ENCODE data around the gene CARMIL1. TPM values are rescaled to one million over a fixed set of nuclear protein-coding genes. Genes with fewer than 3 reads are reported as not detected.
A peak's percentile ranks its signal among the peaks of the same experiment; 100 is the strongest.

CARMIL1 gene
- total and polyA plus RNA-seq, 8 donors = 5.9 to 9.4 (median 7.8) TPM

GRCh38 chr6:25627001-25627400 is 347.8 kb downstream of the CARMIL1 start:
- H3K4me1 ChIP-seq = peaks cover 5 to 11% (median 6%) of the 10 kb centered on the region in 3 donors
- no peak for FAIRE-seq
- no peaks in the 10 kb centered on the region for H3K36me3 ChIP-seq
- no peaks in the 10 kb centered on the region for H3K27me3 ChIP-seq
- no peak for ATAC-seq
- no peak overlapping the region for H3K27ac ChIP-seq
- DNase-seq = no peak
- H3K4me3 ChIP-seq = no peak overlapping the region
- H3K9me3 ChIP-seq = no peaks in the 10 kb centered on the region
- no peak for TF ChIP-seq CTCF (IDR thresholded peaks at IDR 0.05)
- WGBS, 2 donors = 95 to 100% methylated on average over 3 of the region's 3 CpGs
- intact Hi-C loops (cut with DNase I) = no loop called here

GRCh38 chr6:25628471-25629197 is 349.5 kb downstream of the CARMIL1 start:
- Histone ChIP-seq H3K9me3 (no peaks in the 10 kb centered on the region), H3K27me3 (no peaks in the 10 kb centered on the region), H3K27ac (no peak overlapping the region), H3K4me1 (peaks cover 0 to 2% (median 0%) of the 10 kb centered on the region in 3 donors), H3K4me3 (no peak overlapping the region), H3K36me3 (no peaks in the 10 kb centered on the region)
- WGBS, 2 donors = 82 to 84% methylated on average over 4 of the region's 4 CpGs
- FAIRE-seq (no peak), DNase-seq (no peak), ATAC-seq (peak in 1 of 4 donors; percentile 18)
- TF ChIP-seq CTCF (IDR thresholded peaks at IDR 0.05) = no peak
- intact Hi-C loops (cut with DNase I) = no loop called here

- Histone ChIP-seq H3K4me3 (no peak overlapping the region), H3K27ac (no peak overlapping the region), H3K36me3 (no peaks in the 10 kb centered on the region), H3K27me3 (no peaks in the 10 kb centered on the region), H3K9me3 (no peaks in the 10 kb centered on the region), H3K4me1 (no peaks in the 10 kb centered on the region)
- TF ChIP-seq CTCF (IDR thresholded peaks at IDR 0.05) = no peak
- ATAC-seq = peak in 1 of 4 donors; percentile 18
- FAIRE-seq = no peak
- 19 to 20% methylated on average over 4 of the region's 4 CpGs for WGBS, 2 donors
- no peak for DNase-seq
- intact Hi-C loops (cut with DNase I) = no loop called here
These were observed 350.0 kb downstream of the CARMIL1 start for GRCh38 chr6:25629198-25629576.

GRCh38 chr6:25630508-25631278 is 351.5 kb downstream of the CARMIL1 start:
- intact Hi-C loops (cut with DNase I) = no loop called here
- Histone ChIP-seq H3K9me3 (no peaks in the 10 kb centered on the region), H3K36me3 (no peaks in the 10 kb centered on the region), H3K4me1 (no peaks in the 10 kb centered on the region), H3K27me3 (no peaks in the 10 kb centered on the region), H3K4me3 (no peak overlapping the region), H3K27ac (no peak overlapping the region)
- no peak for TF ChIP-seq CTCF (IDR thresholded peaks at IDR 0.05)
- WGBS, 2 donors = 54 to 58% methylated on average over 4 of the region's 4 CpGs
- DNase-seq = no peak
- ATAC-seq = no peak
- FAIRE-seq = no peak

GRCh38 chr6:25635886-25636317 is 356.7 kb downstream of the CARMIL1 start:
- Histone ChIP-seq H3K4me3 (no peak overlapping the region), H3K36me3 (no peaks in the 10 kb centered on the region), H3K9me3 (no peaks in the 10 kb centered on the region), H3K27me3 (no peaks in the 10 kb centered on the region), H3K4me1 (no peaks in the 10 kb centered on the region), H3K27ac (no peak overlapping the region)
- FAIRE-seq (no peak), DNase-seq (no peak), ATAC-seq (no peak)
- no peak for TF ChIP-seq CTCF (IDR thresholded peaks at IDR 0.05)
- intact Hi-C loops (cut with DNase I) = no loop called here
- WGBS, 2 donors = 87 to 95% methylated on average over 2 of the region's 2 CpGs

Measured in pancreas (tissue), 10 donors.